GM18502 (cell line): ENCODE results near the gene DROSHA.

ENCODE experiments used
- ATAC-seq: cut with Tn5 transposase; IDR thresholded peaks from one replicate; pipeline ENCODE4 v1.9.1; 2021; ENCODE audit warnings: mild to moderate bottlenecking; ENCODE audit not compliant: unreplicated experiment, poor library complexity

Gene DROSHA

GRCh38 chr5:31357038-31357437 is 174.9 kb downstream of the DROSHA start:
- no peak for ATAC-seq

- ATAC-seq = no peak
Observed at GRCh38 chr5:31355337-31355736, 176.6 kb downstream of the DROSHA start.
